Activated effector memory CD4-positive, alpha-beta T cell treated with Interleukin-2 at 50 U/mL for 16 hours (primary cell): ENCODE measurements around the gene CREB5.
"Not testable (repeated sequence)": the region's sequence is repeated elsewhere in the genome, so short reads cannot be mapped to it uniquely, and the experiment has no call there.

Experiments used
- DNase-seq: peaks from one replicate; pipeline ENCODE4 v3.0.0-alpha.2; 2020

Gene CREB5

GRCh38 chr7:28793381-28794085 lies 381.2 kb downstream of the CREB5 start:
- no peak for DNase-seq

GRCh38 chr7:28798274-28798673 lies 386.0 kb downstream of the CREB5 start:
- no peak for DNase-seq

GRCh38 chr7:28799619-28800018 lies 387.3 kb downstream of the CREB5 start:
- no peak for DNase-seq

GRCh38 chr7:28800150-28800549 lies 387.8 kb downstream of the CREB5 start:
- DNase-seq, result no peak

GRCh38 chr7:28802450-28802849 lies 390.1 kb downstream of the CREB5 start:
- no peak for DNase-seq

DNA sequence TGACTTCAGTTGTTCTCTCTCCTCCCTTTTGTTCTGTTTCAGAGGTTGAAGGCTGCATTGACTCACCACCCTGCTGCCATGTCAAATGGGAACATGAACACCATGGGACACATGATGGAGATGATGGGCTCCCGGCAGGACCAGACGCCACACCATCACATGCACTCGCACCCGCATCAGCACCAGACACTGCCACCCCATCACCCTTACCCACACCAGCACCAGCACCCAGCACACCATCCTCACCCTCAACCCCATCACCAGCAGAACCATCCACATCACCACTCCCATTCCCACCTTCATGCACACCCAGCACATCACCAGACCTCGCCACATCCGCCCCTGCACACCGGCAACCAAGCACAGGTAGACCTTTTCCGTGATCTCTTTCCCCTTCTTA lies 391.8 kb downstream of the CREB5 start:
- DNase-seq, result no peak

- DNase-seq, result no peak
Observed at GRCh38 chr7:28804990-28805389, 392.7 kb downstream of the CREB5 start.

- DNase-seq, result no peak
Observed at GRCh38 chr7:28806841-28807240, 394.5 kb downstream of the CREB5 start.

- DNase-seq, result no peak
Observed at GRCh38 chr7:28807396-28807994, 395.2 kb downstream of the CREB5 start.

DNA sequence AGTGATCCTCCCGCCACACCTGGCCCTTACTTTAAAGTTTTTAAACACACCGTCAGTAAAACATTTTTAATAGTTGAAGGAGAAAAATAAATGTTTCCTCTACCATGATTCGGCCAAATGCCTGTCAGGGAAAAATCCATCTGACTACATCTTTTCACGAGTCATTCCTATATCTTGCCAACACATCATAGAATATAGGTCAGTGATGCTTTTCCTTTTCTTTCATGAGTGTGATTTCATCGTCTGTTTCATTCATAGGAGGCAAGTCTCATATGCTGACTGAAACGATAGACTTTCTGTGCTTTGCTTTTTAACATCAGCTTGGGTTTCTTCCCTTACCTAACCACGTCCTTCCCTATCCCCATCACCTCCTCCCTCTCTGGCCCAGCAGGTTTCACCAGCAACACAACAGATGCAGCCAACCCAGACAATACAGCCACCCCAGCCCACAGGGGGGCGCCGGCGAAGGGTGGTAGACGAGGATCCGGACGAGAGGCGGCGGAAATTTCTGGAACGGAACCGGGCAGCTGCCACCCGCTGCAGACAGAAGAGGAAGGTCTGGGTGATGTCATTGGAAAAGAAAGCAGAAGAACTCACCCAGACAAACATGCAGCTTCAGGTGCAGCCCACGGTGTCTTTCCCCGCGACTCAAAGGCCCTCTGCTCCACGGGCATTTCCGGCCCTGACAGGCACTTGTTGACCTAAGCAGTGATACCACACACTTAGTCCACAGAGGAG lies 396.6 kb downstream of the CREB5 start:
- DNase-seq, result no peak

DNA sequence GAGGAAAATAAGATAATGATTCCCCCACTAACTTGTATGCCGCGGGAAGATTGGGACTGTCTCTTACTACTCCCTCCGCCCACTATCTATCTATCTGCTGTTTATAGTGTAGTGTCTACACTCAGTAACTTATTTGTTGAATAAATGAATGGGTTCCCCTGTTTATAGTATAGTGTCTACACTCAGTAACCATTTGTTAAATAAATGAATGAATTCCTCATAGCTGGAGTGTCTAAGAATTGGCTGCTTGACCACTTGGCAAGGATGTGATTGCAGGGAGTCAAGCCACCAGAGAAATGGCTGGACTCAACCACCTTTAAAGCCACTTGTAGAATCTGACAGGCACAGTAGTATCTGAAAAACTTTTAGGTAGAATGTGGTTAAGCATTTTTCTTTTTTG lies 398.7 kb downstream of the CREB5 start:
- DNase-seq, result no peak

DNA sequence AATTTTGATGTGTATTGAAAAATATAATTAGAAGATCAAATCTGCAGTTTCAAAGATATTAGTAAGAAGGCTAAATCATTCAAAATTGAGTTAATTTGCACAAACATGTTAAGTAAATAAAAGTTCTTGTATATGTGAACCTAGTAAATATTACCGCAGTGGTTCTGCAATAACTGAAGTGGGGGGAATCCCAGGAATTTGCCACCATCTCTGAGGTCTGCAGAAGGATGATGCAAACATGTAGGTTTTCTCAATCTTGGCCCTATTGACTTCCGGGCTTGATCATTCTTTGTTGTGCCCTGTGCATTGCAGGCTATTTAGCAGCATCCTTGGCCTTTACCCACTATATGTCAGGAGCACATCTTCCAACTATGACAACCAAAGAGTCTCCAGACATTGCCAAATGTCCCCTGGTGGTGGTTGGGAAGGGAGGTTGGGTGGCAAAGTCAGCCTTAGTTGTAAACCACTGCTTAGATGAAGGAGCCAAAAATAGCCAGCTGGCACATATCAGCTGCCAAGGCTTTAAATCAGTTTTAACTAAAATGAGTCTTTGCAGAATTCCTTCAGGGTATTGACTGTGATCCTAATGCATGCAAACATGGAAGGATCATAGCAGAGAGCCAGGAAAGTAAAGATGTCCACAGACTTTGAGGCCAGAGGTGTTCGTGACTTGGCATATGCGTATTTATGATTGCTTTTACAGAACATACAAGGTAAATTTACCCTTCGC lies 399.5 kb downstream of the CREB5 start:
- DNase-seq, result no peak

- DNase-seq, result no peak
Observed at GRCh38 chr7:28812616-28813015, 400.3 kb downstream of the CREB5 start.

DNA sequence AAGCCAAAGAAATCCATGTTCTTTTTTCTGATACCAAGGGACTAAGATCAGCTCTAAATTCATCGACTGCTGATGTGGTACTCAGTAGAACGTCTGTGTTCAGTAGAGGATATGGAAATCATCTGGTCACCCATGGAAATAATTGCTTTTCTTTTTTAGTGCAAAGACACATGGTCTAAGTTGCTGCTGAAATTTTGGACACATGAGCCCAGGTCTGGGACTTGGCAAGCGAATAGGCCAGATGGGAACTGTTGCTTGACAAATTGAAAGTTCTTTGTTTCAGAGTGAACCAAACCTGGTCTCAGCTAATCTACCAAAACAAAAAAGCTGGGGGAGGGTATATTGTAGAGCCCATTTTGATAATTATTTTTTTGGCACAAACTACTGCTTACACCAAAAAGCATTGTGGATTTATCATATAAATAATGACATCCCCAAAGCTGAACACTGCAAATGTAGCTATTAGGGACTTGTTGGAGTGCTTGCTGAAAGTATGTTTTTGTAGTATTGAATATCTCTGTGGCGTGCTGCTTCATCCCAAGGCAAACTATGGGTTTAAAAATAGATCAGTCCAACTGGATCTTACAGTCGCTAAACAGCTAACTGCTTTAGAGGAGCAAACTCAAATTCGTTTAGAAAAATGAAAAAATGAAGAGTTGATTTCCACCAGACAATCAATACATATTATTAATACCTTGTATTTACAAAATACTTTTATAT lies 401.1 kb downstream of the CREB5 start:
- no peak for DNase-seq

GRCh38 chr7:28815369-28815927 lies 403.1 kb downstream of the CREB5 start:
- no peak for DNase-seq

- no peak for DNase-seq
Observed at GRCh38 chr7:28815928-28816373, 403.6 kb downstream of the CREB5 start.

DNA sequence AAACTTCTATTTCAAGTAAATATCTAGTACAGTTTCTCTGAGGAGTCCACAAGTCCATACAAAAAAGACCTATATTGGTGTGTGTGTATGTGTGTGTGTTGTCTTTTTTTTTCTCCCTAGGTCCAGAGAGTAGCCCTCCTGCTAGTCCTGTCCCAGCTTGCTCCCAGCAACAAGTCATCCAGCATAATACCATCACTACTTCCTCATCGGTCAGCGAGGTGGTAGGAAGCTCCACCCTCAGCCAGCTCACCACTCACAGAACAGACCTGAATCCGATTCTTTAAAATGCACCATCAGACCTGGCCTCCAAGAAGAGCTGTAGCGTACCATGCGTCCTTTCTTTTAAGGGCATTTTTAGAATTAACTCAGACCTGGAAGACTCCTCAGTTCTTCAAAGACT lies 406.7 kb downstream of the CREB5 start:
- DNase-seq, result no peak

- no peak for DNase-seq
Observed at GRCh38 chr7:28823582-28823981, 411.3 kb downstream of the CREB5 start.

- not testable (repeated sequence) for DNase-seq
Observed at GRCh38 chr7:28825817-28826448, 413.6 kb downstream of the CREB5 start.

- no peak for DNase-seq
Observed at GRCh38 chr7:28830846-28831245, 418.5 kb downstream of the CREB5 start.

GRCh38 chr7:28832669-28833068 lies 420.4 kb downstream of the CREB5 start:
- DNase-seq, result no peak

- DNase-seq, result no peak
Observed at GRCh38 chr7:28835800-28836199, 423.5 kb downstream of the CREB5 start.
